ENCODE measurements around the gene HCFC2. TPM values are rescaled to one million over a fixed set of nuclear protein-coding genes. Genes with fewer than 3 reads are reported as not detected.
"Not testable (repeated sequence)": the region's sequence is repeated elsewhere in the genome, so short reads cannot be mapped to it uniquely, and the experiment has no call there.

Gene HCFC2
- 17.7 and 18.5 TPM in 2 replicates for total RNA-seq

DNA sequence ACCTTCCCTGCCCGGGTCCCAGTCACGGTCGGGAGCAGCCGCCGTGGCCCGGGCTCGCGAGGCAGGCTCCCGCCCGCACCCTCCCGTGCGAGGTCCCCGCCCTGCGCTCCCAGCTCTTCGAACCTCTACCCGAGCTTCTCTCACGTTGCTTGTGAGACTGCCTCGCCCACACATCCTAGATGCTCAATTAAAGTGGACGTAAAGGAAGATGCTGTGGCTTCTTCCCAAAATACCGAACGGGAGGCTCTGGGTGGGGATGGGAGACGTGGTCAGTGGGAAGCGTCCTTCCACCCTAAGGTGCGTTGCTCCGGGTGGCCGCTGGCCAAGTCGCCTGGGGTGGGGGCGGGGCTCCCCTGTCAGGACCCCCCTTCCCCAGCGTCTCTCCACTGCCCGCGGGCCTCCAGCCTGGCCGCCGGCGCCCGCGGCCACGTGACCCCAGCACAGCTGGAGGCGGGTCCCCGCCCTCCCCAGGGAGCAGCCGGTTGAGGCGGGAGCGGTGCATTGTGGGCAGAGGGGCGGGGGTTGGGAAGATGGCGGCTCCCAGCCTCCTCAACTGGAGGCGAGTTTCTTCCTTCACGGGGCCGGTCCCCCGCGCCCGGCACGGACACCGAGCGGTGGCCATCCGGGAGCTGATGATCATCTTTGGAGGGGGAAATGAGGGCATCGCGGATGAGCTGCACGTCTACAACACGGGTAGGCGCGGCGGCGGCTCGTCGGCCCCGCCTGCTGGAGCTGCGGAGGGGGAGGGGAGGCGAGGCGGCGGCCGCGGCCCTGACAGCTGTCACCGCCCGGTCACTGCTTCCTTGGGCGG is at the start of gene HCFC2:
Gene HCFC2 (plus strand): TSS at position 501 of the 811 bp plus-strand sequence. CDS start 30 bp downstream, at position 531.
- intact Hi-C loops (cut with micrococcal nuclease), result loop anchor here (1.0 to 10.0 kb wide), 10 partner anchors 45 to 1268 kb away; partner anchors contain the start of genes C12orf75, EID3, NFYB and WASHC4

DNA sequence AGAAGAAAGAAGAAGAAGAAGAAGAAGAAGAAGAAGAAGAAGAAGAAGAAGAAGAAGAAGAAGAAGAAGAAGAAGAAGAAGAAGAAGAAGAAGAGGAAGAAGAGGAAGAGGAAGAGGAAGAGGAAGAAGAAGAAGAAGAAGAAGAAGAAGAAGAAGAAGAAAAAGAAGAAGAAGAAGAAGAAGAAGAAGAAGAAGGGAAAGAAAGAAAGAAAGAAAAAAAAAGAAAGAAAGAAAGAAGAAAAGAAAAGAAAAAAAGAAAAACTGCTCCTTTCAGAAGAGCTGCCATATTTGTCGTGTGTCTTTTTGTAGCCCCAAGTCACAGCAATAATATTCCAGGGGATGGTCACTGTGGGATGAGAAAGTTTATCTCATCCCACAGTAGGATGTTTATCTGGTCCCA is 42.5 kb upstream of the HCFC2 start:
- intact Hi-C loops (cut with micrococcal nuclease), result not testable (repeated sequence)

DNA sequence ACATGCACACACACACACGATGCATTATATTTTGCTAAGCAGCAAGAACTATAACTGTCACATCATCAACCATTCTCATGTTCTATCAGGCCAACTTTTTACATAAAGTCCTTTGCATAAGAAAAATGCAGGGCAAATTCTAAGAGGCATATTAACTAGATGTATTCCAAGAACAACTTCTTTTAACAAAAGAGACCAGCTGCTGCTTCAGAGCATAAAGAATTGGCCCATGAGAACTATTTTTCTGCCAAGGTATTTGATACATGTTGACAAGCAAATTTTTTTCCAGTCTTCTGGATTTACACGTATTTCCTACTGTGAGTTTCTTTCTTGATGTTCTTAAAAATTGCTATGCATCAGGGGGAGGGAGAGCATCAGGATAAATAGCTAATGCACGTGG is 41.5 kb upstream of the HCFC2 start:
- intact Hi-C loops (cut with micrococcal nuclease), result no loop called here

DNA sequence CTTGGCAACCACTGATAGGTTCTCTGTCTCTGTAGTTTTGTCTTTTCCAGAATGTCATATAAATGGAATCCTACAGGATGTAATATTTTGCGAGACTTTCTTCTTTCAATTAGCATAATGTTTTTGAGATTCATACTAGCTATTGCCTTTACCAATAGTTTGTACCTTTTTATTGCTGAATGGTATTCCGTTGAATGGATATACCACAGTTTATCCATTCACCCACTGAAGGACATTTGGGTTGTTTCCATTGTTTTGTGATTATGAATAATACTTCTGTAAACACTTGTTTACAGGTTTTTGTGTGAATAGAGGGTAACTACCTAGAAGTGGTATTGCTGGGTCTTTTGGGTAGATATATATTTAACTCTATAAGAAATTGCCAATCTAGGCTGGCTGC is 40.6 kb upstream of the HCFC2 start:
- intact Hi-C loops (cut with micrococcal nuclease), result no loop called here

DNA sequence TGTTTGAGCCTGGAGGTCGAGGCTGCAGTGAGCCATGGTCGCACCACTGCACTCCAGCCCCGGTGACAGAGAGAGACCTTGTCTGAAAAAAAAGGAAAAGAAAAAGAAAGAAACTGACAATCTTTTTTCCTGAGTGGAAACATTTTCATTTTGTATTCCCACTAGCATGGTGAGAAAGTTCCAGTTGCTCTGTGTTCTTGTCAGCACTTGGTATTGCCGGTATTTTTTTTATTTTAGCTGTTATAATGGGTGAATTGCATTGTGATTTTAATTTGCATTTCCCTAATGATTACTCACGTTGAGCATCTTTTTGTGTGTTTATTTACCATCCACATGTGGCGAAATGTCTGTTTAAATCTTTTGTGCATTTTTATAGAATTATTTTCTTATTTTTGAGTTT is 40.0 kb upstream of the HCFC2 start:
- intact Hi-C loops (cut with micrococcal nuclease), result no loop called here

DNA sequence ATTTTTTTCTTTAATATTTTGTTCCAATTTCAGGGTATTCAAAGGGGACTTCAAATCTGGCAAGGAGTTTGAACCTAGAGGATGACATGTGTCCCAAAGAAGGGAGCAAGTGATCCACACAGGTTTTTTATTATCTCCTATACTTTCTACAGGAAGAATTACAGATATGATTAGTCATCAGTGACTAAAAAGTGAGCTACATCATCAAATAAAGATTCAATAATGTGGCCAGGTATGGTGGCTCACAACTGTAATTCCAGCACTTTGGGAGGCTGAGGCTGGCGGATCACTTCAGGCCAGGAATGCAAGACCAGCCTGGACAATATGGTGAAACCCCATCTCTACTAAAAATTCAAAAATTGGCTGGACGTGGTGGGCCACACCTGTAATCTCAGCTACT is 38.6 kb upstream of the HCFC2 start:
- intact Hi-C loops (cut with micrococcal nuclease), result no loop called here

DNA sequence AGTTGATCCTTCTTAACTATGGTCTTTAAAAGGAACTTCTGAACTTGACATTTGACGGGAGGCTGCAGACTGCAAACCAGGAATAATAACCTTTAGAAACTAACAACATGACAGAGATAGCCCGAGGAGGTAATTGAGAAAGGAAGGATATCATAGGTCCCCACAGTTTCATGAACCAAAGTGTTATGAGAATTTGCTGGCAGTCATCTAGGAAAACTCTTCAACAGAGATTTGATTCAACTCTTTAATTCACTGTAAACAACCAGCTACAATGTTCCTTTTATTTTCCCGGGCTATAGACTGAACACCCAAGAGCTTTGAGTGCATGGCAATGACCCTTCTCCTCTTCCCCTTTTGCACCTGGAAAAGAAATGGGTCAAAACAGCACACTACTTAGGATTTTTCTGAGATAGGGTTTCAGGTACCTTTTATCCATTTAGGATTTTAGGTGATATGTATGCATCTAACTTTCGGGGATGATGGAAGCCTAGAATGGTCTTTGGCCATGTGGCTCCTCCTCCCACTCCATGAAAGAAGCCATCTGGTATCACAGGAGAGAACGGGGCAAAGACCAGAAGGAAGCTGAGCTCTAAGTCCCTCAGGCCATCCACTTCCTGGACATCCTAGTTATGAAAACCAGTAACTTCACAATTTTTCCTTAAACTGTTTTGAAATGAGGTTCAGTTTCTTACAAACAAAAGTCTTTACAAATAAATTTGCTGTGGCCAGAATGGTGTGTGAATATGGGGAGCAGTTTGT is 37.3 kb upstream of the HCFC2 start:
- intact Hi-C loops (cut with micrococcal nuclease), result no loop called here

DNA sequence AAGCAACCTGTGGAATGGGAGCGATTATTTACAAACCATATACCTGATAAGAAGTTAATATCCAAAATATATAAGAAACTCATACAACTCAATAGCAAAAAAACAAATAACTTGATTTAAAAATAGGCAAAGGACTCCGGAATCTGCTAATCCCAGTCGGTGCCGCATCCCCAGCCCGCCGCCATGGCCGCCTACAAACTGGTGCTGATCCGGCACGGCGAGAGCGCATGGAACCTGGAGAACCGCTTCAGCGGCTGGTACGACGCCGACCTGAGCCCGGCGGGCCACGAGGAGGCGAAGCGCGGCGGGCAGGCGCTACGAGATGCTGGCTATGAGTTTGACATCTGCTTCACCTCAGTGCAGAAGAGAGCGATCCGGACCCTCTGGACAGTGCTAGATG is 33.7 kb upstream of the HCFC2 start:
- intact Hi-C loops (cut with micrococcal nuclease), result not testable (repeated sequence)

DNA sequence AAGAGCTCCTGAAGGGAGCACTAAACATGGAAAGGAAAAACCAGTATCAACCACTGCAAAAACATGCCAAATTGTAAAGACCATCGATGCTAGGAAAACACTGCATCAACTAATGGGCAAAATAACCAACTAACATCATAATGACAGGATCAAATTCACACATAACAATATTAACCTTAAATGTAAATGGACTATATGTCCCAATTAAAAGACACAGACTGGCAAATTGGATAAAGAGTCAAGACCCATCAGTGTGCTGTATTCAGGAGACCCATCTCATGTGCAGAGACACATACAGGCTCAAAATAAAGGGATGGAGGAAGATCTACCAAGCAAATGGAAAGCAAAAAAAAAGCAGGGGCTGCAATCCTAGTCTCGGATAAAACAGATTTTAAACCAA is 28.2 kb upstream of the HCFC2 start:
- intact Hi-C loops (cut with micrococcal nuclease), result not testable (repeated sequence)

DNA sequence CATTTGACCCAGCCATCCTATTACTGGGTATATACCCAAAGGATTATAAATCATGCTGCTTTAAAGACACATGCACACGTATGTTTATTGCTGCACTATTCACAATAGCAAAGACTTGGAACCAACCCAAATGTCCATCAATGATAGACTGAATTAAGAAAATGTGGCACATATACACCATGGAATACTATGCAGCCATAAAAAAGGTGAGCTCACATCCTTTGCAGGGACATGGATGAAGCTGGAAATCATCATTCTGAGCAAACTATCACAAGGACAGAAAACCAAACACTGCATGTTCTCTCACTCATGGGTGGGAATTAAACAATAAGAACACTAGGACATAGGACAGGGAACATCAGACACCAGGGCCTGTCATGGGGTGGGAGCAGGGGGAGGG is 24.6 kb upstream of the HCFC2 start:
- intact Hi-C loops (cut with micrococcal nuclease), result not testable (repeated sequence)

DNA sequence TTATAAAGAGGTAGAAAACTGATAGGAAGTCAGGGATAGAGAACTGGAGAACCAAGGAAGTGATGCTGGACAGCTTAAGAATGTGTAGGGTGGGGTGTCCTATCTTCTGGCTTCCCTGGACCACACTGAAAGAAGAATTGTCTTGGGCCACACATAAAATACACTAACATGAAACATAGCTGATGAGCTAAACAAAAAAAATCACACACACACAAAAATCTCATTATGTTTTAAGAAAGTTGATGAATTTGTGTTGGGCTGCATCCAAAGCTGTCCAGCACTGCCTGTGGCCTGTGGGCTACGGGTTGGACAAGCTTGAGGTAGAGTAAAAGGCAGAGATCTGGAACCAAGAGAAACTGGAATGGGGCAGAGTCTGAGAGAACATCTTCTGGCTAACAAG is 21.8 kb upstream of the HCFC2 start:
- intact Hi-C loops (cut with micrococcal nuclease), result no loop called here

DNA sequence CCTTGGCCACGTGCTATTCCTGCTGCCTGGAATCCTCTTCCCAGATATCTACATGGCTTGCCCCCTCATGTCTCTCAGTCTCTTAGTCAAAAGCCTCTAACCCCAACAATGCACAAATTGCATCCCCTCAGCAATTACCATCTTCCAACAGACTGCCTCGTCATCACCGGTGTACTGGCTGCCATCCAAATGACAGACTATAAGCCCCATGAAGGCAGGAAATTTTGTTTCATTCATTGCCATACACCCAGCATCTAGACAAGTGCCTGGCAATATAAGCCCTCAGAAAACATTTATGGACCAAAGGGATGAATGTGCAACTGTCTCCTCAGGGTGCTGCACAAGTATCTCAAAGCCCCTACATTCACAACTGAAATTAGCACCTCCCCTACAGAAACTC is 20.2 kb upstream of the HCFC2 start:
- intact Hi-C loops (cut with micrococcal nuclease), result loop anchor here (2.0 kb wide), 1 partner anchor 57 kb away; no protein-coding TSS in a partner anchor

DNA sequence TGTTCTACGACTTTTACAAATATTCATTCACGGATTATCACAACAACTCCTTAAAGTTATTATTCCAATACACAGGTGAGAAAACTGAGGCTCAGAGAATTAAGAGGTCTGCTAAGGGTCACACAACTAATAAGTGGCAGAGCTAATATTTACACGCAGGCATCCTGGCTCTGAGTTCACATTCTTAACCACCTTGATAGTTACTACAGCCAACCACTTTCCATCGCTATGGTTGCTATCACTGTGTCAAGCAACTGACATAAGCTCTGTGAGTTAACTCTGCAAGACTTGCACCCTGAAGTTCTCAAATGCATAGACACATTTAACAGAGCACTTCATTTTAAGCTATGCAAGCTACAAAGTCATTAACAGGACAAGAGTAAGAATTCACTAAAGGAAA is 18.0 kb upstream of the HCFC2 start:
- intact Hi-C loops (cut with micrococcal nuclease), result no loop called here

DNA sequence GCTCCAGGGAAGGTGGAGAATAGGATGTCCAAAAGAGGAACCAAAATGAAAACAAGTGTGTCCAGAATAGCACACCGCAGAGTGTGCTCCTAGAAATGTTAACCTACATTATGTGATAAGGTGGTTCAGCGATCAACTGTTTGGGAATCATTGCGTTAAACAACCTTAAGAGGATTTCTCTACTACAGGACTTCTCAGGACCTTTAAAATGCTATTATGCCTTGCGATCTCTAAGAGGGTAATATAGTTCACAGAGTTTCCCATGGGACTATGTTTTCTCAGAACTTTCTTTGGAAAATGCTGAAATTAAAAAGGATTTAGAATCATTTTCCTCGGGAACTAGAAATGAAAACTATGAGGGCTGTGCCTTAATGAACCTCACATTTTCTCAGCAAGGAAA is 16.2 kb upstream of the HCFC2 start:
- intact Hi-C loops (cut with micrococcal nuclease), result no loop called here

DNA sequence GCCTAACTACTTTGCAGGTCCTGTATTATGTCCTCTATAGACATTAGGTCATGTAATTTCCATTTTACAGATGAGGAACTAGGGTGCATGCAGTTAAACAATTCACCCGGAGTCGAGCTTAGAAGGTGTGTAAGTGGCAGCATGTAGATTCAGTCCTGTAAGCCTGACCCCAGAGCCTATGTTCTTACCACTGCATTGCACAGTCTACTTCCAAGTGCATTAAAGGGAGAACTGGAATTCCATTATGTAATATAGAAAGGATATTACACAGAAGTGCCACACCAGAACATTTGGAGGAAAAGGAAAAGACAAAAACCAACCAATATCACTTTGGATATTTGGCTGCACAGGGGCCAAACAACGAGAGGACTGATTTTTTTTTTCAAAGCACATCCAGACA is 15.5 kb upstream of the HCFC2 start:
- intact Hi-C loops (cut with micrococcal nuclease), result no loop called here

DNA sequence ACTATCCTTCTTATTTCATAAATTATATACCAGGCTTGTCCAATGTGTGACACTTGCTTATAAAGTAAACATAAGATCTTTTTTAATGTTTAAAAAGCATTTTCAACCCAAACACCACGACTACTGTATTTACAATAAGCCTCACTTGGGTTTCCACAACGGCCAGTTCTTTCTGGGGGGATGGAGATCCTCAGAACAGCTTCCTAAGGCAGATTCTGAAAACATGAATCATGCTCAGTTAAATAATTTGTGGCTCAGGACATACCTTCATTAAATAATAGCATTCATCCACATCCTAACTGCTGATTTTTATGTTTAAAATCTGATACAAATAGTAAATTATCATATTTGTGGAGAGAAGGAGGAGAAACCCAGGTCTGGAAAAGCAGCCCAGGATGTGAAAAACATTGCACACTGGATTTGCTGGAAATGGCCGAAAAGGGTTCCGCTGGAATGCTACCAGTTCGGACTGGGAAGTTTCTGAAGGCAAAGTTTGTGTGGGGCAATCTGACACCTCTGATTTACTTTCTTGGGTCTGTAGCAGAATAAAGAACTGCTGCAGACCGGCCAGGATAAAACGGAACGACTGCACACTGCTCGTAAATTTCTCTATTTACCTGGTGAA is 14.9 kb upstream of the HCFC2 start:
- intact Hi-C loops (cut with micrococcal nuclease), result no loop called here

DNA sequence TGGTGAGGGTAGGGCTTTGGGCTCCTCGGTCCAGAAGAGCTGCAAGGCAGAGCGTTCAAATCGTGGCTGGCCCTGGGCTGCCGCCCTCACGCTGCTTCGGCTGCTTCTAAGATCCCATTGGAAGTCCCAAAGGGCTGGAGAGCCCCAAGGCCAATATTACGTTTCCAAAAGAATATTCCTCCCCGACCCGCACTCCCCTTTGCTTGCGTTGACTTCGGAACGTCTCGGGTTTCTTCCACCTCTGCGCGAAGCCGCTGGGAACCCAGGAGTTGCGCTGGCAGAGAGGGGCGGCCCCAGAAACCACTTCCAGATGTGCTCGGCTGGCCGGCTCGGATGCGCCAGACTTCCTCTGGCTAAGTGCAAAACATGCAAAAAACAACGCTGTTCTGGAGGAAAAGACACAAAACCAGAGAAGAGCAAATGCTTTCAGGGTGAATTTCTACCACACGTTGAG is 14.4 kb upstream of the HCFC2 start, which contains the start of gene GLT8D2:
Gene GLT8D2 (minus strand): TSS at position 285 of the 454 bp plus-strand sequence. CDS start 30,539 bp downstream, outside the sequence.
- intact Hi-C loops (cut with micrococcal nuclease), result no loop called here

DNA sequence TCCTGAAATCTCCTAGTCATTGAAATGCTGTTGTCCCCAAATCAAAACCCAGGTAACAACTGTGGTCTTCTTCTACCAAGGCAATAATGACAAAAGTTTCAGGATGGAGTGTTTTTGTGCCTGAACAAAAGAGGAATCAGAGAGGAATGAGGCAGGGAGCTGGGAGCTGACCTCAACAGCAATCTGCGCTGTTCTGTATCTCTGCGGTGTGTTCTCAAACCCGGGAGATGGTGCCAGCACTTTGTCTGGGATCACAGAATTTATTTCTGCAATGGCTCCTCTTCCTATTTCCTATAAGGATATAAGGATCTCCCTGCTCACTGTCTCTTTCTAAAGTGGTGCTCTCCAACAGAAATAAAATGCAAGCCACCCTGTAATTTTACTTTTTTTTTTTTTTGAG is 13.9 kb upstream of the HCFC2 start:
- intact Hi-C loops (cut with micrococcal nuclease), result no loop called here

DNA sequence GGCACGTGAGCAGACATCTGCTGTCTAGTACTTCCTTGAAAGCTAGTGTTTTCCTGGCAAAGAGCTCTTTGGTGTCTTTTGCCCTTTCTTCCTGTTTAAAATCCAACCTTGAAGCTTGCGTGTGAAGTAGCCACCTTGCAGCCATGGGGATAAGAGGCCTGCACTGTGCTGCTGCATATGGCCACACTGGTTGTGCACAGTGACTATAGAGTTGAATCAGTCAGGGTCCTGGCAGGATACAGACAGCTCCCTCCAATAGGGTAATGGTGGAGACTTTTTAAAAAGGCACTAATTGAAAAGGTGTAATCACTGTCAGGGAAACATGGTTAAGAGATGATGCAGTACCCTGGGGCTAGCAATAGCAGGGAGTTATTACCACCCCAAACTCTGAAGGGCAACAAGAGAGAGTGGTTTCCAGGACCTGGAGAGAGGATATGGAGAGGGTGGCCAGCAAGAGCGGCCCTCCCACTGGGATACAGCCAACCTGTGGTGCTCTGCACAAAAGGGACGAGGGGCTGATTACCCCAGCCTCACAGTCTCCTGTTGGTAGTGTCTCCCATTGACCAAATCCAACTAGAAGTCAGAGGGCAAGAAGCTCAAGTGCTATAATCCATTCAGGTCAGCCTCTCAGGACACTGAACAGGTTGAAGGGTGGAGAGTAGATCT is 9.5 kb upstream of the HCFC2 start:
- intact Hi-C loops (cut with micrococcal nuclease), result no loop called here

DNA sequence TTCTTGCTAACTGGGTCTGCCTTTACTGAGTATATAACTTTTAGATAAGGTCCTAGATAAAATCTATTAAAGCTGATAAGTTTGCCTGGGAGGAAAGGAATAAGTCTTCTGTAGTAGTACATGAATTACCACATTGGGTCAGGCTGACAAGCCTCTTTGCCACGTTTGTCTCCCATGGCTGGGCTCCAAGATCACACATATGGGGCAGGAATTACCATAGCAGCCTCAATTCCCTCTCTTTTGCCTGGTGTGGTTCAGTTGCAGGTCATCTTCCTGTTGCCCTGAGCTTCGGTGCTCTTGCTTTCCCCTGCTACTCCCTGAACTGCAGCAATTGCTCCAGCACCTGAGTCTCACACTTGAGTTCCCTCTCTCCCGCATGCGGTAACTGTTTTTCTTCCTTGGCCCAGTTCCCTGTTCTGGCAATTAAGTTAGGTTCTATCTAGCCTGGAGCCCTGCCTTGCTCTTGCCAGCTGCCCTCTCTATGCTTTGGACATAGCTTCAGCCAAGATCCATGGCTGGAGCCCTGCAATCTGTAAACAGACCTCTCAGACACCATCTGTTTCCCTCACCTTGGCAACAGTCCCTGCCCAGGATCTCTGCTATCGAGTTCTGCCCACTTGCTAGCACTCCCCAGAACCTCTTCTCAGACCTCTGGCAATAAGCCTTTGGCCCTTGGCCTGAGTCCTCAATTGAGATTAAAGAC is 8.5 kb upstream of the HCFC2 start:
- intact Hi-C loops (cut with micrococcal nuclease), result loop anchor here (2.0 kb wide), 1 partner anchor 177 kb away; no protein-coding TSS in a partner anchor

Data from T-helper 1 cell treated with Interleukin-12 subunit alpha and Interleukin-12 subunit beta and Interleukin-4 antibody, amounts not matched to agents 30 ng/mL and 1 ng/mL, for 36 hours (primary cell).